D721Med (cell line): ENCODE data around the gene CXCR4.

Source experiments
- DNase-seq: peaks from one replicate; pipeline ENCODE4 v3.0.0; 2011; ENCODE audit warnings: low spot score; ENCODE audit not compliant: insufficient read length
- FAIRE-seq: peaks from 2 replicates; lab custom pipeline; 2011; peaks lifted over from hg19 to GRCh38; lab: Jason Lieb, UNC
- CTCF ChIP-seq: IDR thresholded peaks from 2 replicates; pipeline ENCODE4 v1.5.1; 2012; ENCODE audit warnings: mild to moderate bottlenecking, control low read depth; ENCODE audit not compliant: insufficient read depth; ENCODE audit errors: missing control alignments

Gene CXCR4

GRCh38 chr2:136117909-136118818 lies at the start of gene CXCR4:
Gene CXCR4 (minus strand): TSS chr2:136118149. CDS start chr2:136118060, 89 bp downstream.
- no peak for FAIRE-seq

GRCh38 chr2:136164280-136164776 lies 46.4 kb upstream of the CXCR4 start:
- FAIRE-seq (no peak), DNase-seq (no peak)
- TF ChIP-seq CTCF, result no peak

More at GRCh38 chr2:136117909-136118818, at the start of gene CXCR4:
- peak; percentile 21 for TF ChIP-seq CTCF
- DNase-seq, result peak; percentile 60

DNA sequence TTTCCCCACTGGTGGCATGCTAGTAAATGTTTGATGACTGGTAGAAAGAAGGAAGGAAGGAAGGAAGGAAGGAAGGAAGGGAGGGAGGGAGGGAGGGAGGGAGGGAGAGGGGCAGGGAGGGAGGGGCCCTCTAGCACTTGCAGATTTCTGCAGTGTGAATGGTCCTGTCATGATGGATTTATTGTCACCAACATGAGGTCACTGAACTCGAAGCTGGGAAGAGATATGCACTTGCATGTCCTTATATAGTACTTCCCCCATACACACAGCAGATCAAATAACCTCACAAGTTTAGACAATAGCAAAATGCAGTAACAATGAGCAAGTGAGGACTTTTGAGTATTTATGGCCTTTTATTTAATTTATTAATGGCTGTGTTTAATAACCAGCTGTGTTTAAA lies 44.5 kb upstream of the CXCR4 start:
- no peak for TF ChIP-seq CTCF
- no peak for DNase-seq
- FAIRE-seq, result no peak

DNA sequence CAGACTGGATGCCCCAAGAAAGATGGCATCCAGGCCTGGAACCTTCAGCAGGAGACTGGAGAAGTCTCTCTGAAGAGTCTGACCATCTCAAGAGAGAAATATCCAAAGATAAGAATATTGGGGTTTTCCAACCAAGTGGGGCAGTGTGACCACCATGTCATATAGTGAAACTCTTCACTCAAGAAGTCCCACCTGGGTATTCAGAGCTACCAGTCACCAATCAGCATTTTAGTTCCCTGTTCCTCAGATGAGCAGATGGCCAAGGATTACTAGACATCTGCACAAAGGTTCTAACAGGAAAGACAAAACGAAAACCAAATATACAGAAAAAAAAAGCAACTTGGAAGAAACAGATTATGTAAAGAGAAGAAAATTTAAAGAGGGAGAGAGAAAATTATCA lies 38.5 kb upstream of the CXCR4 start:
- no peak for DNase-seq
- FAIRE-seq, result no peak
- no peak for TF ChIP-seq CTCF

DNA sequence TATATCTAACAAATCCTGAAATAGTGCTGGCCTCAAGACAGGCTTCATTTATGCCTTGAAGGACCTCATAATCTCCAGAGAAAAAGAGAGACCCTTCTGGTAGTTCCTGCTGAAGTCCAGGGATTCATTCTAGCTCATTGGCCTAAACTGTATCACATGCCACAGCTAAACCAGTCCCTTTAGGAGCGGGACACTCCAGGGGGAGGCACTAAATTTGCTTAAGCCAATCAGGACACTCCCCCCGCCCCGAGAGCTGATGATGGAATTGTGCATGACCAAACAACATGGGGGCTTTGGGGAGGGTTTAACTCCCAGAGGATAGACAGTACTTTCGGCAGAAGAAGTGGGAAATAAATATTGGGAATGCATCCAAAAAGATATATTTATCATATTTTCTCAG lies 36.4 kb upstream of the CXCR4 start:
- no peak for TF ChIP-seq CTCF
- FAIRE-seq, result no peak
- DNase-seq, result no peak

- no peak for TF ChIP-seq CTCF
- DNase-seq (no peak), FAIRE-seq (no peak)
Measured at GRCh38 chr2:136151021-136151971, 33.3 kb upstream of the CXCR4 start.
